ENCODE results near the gene UBTF. TPM values are rescaled to one million over a fixed set of nuclear protein-coding genes. Genes with fewer than 3 reads are reported as not detected.

Gene UBTF
- total and polyA plus RNA-seq, 2 of the 4 experiments (the other 2 are of a cell fraction) = 29.7 to 42.1 TPM

DNA sequence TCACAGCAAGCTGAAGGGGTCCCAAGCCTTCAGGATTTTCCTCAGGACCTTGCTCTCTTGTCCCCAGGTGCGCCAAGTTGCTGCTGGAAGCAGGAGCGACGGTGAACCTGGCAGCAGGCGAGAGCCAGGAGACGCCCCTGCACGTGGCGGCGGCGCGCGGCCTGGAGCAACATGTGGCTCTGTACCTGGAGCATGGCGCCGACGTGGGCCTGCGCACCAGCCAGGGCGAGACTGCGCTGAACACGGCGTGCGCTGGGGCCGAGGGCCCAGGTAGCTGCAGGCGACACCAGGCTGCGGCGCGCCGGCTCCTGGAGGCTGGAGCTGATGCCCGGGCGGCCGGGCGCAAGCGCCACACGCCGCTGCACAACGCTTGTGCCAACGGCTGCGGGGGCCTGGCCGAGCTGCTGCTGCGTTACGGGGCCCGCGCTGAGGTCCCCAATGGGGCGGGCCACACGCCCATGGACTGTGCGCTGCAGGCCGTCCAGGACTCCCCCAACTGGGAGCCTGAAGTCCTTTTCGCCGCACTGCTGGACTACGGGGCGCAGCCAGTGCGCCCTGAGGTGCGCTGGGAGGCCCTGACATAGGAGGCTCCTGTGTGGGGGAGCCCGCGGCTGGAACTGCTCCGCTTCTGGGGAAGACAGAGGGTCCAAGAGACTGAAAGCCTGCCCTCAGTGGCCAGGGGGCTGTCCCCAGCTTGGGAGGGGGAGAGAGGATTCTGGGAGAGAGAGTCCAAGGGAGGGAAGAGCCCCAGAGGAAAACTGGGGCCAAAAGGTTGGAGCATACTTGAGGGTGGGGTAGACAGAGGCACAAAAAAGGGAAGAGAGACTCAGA lies 42.6 kb downstream of the UBTF start:
- H3K79me1 ChIP-seq (ENCODE audit: low read depth in 1 of 2, low read length in 2 of 2) = peaks cover 2 to 16% of the 10 kb centered on the region in 2 experiments
- peaks cover 19% of the 10 kb centered on the region for H3K36me3 ChIP-seq (ENCODE audit: control insufficient read depth, insufficient read depth, low read length)
- intact Hi-C loops (cut with micrococcal nuclease) = no loop called here
- POLR2A ChIA-PET (ENCODE audit: unreplicated experiment) = no interaction called here
- no peak for ATAC-seq (ENCODE audit: low read depth)
- H3K27ac ChIP-seq (ENCODE audit: insufficient read depth, low read length) = no peak overlapping the region
- H2BK5ac ChIP-seq (ENCODE audit: low read depth, low read length, poor library complexity, severe bottlenecking) = no peak overlapping the region
- CTCF ChIA-PET = interaction anchor here (0.6 kb wide), 1 partner anchor 36 kb away, joined by 3 read pairs; no protein-coding TSS in a partner anchor
- no peak overlapping the region for H4K8ac ChIP-seq (ENCODE audit: low read depth in 2 of 2, low read length in 2 of 2)
- no peak overlapping the region for H2AK5ac ChIP-seq (ENCODE audit: low read depth, low read length)
- H3K56ac ChIP-seq (ENCODE audit: extremely low read depth, insufficient read depth, low read length) = no peak overlapping the region
- no peaks in the 10 kb centered on the region for H3K4me1 ChIP-seq (ENCODE audit: control insufficient read depth, insufficient read depth, low read length)
- H4K20me1 ChIP-seq (ENCODE audit: insufficient read depth, low read length) = peaks cover 3% of the 10 kb centered on the region
- no peak overlapping the region for H3K14ac ChIP-seq (replicated peaks; ENCODE audit: low read depth, low read length)
- H3K4me3 ChIP-seq (ENCODE audit: insufficient read depth, low read depth, low read length) = no peak overlapping the region
- no peak overlapping the region for H2BK15ac ChIP-seq (ENCODE audit: low read depth, low read length)
- H3K18ac ChIP-seq (ENCODE audit: low read depth, low read length) = no peak overlapping the region
- no peak overlapping the region for H3K4me2 ChIP-seq (ENCODE audit: low read depth, low read length)
- H2BK120ac ChIP-seq (ENCODE audit: low read depth, low read length) = no peak overlapping the region
- H3K9ac ChIP-seq (ENCODE audit: low read depth, low read length) = no peak overlapping the region
- no peaks in the 10 kb centered on the region for H3K9me3 ChIP-seq (ENCODE audit: control insufficient read depth, insufficient read depth, low read length)
- in situ Hi-C loops (cut with MboI; ENCODE audit: low sequenced_read_pairs) = no loop called here
- dilution Hi-C loops (cut with HindIII; ENCODE audit: low sequenced_read_pairs, unreplicated experiment) = no loop called here
- no peak overlapping the region for H4K5ac ChIP-seq (ENCODE audit: low read depth, low read length)
- no peak for DNase-seq
- no peak overlapping the region for H3K4ac ChIP-seq (ENCODE audit: low read depth, low read length)
- BruUV-seq (replicated peaks) = no TSS peak
- H3K9me1 ChIP-seq (ENCODE audit: insufficient read depth, low read length) = no peaks in the 10 kb centered on the region
- H3K23ac ChIP-seq (ENCODE audit: low read depth, low read length) = no peak overlapping the region
- WGBS, 2 experiments (ENCODE audit: extremely low coverage in 2 of 2, insufficient read length in 1 of 2) = 93% methylated on average over 43 of the region's 54 CpGs; no CpG with 5 or more reads in 1 of the 2 experiments
- H2AFZ ChIP-seq (replicated peaks; ENCODE audit: low read length, poor library complexity) = no peak overlapping the region
- H3K27me3 ChIP-seq (ENCODE audit: control insufficient read depth, insufficient read depth, low read length) = no peaks in the 10 kb centered on the region
- H2BK20ac ChIP-seq (ENCODE audit: low read depth, low read length) = no peak overlapping the region
- H2AK9ac ChIP-seq (replicated peaks; ENCODE audit: low read depth, low read length, poor library complexity) = no peak overlapping the region
- H4K91ac ChIP-seq (ENCODE audit: insufficient read depth, low read depth, low read length) = no peak overlapping the region
- TF ChIP-seq CEBPB (IDR thresholded peaks at IDR 0.05; ENCODE audit: low read depth, low read length) = no peak
- TF ChIP-seq RFX5 (IDR thresholded peaks at IDR 0.05; ENCODE audit: low read depth, low read length) = no peak
- TF ChIP-seq, protein P1, sequence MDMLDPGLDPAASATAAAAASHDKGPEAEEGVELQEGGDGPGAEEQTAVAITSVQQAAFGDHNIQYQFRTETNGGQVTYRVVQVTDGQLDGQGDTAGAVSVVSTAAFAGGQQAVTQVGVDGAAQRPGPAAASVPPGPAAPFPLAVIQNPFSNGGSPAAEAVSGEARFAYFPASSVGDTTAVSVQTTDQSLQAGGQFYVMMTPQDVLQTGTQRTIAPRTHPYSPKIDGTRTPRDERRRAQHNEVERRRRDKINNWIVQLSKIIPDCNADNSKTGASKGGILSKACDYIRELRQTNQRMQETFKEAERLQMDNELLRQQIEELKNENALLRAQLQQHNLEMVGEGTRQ (IDR thresholded peaks at IDR 0.05; ENCODE audit: low read depth, low read length) = no peak
- no peak for TF ChIP-seq RCOR1 (IDR thresholded peaks at IDR 0.05; ENCODE audit: insufficient replicate concordance, low read length)
- no peak for TF ChIP-seq MAZ (IDR thresholded peaks at IDR 0.05; ENCODE audit: borderline replicate concordance, low read depth, low read length)
- no peak for TF ChIP-seq MXI1 (IDR thresholded peaks at IDR 0.05; ENCODE audit: borderline replicate concordance, low read depth, low read length)
- no peak for TF ChIP-seq BHLHE40 (IDR thresholded peaks at IDR 0.05; ENCODE audit: low read depth, low read length)
- TF ChIP-seq, protein P2, sequence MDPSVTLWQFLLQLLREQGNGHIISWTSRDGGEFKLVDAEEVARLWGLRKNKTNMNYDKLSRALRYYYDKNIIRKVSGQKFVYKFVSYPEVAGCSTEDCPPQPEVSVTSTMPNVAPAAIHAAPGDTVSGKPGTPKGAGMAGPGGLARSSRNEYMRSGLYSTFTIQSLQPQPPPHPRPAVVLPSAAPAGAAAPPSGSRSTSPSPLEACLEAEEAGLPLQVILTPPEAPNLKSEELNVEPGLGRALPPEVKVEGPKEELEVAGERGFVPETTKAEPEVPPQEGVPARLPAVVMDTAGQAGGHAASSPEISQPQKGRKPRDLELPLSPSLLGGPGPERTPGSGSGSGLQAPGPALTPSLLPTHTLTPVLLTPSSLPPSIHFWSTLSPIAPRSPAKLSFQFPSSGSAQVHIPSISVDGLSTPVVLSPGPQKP (IDR thresholded peaks at IDR 0.05; ENCODE audit: borderline replicate concordance, low read depth, low read length) = no peak
- TF ChIP-seq, protein P3, sequence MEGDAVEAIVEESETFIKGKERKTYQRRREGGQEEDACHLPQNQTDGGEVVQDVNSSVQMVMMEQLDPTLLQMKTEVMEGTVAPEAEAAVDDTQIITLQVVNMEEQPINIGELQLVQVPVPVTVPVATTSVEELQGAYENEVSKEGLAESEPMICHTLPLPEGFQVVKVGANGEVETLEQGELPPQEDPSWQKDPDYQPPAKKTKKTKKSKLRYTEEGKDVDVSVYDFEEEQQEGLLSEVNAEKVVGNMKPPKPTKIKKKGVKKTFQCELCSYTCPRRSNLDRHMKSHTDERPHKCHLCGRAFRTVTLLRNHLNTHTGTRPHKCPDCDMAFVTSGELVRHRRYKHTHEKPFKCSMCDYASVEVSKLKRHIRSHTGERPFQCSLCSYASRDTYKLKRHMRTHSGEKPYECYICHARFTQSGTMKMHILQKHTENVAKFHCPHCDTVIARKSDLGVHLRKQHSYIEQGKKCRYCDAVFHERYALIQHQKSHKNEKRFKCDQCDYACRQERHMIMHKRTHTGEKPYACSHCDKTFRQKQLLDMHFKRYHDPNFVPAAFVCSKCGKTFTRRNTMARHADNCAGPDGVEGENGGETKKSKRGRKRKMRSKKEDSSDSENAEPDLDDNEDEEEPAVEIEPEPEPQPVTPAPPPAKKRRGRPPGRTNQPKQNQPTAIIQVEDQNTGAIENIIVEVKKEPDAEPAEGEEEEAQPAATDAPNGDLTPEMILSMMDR (conservative IDR thresholded peaks at IDR 0.05; ENCODE audit: low read depth, low read length) = no peak
- TF ChIP-seq MAFK (IDR thresholded peaks at IDR 0.05; ENCODE audit: low read depth, low read length) = no peak
- no peak for TF ChIP-seq CHD1 (IDR thresholded peaks at IDR 0.05; ENCODE audit: low read depth, low read length)
- TF ChIP-seq POLR2A (IDR thresholded peaks at IDR 0.05; ENCODE audit: low read depth, low read length) = no peak
- TF ChIP-seq FOS (IDR thresholded peaks at IDR 0.05; ENCODE audit: low read depth, low read length) = no peak
- TF ChIP-seq SMC3 (IDR thresholded peaks at IDR 0.05; ENCODE audit: low read depth, low read length) = no peak
- no peak for TF ChIP-seq RAD21 (IDR thresholded peaks at IDR 0.05; ENCODE audit: low read length)

Measured in IMR-90 (cell line).